Spleen (tissue), 7 donors: Measurements from ENCODE around the gene TSHZ2.

Source experiments
- POLR2A ChIP-seq, 3 donors: fragments of 450-650 bp; IDR thresholded peaks; one replicate each; pipeline ENCODE4 v1.5.1; 2017; ENCODE audit warnings: antibody characterized with exemption in 3 of 3, mild to moderate bottlenecking in 1 of 3
- TF ChIP-seq, protein P1 (sequence below), 11 experiments: fragments of 200-600 bp in 7 of 11; fragments of 450-650 bp in 4 of 11; sonication (generic) in 4 of 11; IDR thresholded peaks in 8 of 11; conservative IDR thresholded peaks in 3 of 11; 1 replicate in 7 of 11; 2 replicates in 4 of 11; pipeline versions ENCODE4 v1.4.0 to v1.8.0; 2016 to 2021; ENCODE audit warnings: antibody characterized with exemption in 11 of 11, inconsistent platforms in 4 of 11, mild to moderate bottlenecking in 1 of 11
- donor health status: DM: no; HTN: no; CAD: no; lungs with moderate emphysema.
- donor health status: DM: no; HTN: no; CAD: no.
- donor health status: DM: no; HTN: no; CAD: no.

DNA sequence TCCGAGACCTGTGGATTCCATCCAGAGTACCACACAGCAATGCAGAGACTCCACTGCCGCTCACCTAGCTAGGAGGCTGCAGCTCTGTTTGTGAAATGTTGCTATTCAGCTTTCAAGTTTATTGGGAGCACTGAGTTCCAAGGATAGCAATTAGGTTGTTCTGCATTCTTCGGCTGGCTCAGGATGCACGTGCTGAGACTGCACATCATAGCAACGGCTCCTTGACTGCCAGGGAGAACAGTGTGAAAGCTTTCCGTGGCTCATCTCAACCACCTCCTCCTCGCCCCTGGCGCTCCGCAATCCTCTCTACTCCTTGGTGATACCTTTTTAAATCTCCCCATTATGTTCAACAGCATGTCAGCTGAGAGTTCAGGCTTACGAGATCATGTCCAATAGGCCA is 116.6 kb downstream of the TSHZ2 start:
- TF ChIP-seq, protein P1, sequence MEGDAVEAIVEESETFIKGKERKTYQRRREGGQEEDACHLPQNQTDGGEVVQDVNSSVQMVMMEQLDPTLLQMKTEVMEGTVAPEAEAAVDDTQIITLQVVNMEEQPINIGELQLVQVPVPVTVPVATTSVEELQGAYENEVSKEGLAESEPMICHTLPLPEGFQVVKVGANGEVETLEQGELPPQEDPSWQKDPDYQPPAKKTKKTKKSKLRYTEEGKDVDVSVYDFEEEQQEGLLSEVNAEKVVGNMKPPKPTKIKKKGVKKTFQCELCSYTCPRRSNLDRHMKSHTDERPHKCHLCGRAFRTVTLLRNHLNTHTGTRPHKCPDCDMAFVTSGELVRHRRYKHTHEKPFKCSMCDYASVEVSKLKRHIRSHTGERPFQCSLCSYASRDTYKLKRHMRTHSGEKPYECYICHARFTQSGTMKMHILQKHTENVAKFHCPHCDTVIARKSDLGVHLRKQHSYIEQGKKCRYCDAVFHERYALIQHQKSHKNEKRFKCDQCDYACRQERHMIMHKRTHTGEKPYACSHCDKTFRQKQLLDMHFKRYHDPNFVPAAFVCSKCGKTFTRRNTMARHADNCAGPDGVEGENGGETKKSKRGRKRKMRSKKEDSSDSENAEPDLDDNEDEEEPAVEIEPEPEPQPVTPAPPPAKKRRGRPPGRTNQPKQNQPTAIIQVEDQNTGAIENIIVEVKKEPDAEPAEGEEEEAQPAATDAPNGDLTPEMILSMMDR (IDR thresholded peaks at IDR 0.05 in 8 of 11, conservative IDR thresholded peaks at IDR 0.05 in 3 of 11) = no peak
- no peak for TF ChIP-seq POLR2A (IDR thresholded peaks at IDR 0.05)
